K562 (cell line): ENCODE data around the gene ELOVL7. TPM values are rescaled to one million over a fixed set of nuclear protein-coding genes. Genes with fewer than 3 reads are reported as not detected.

Experiments
- ATAC-seq: fragments of 200-7000 bp; cut with Tn5 transposase; 3 replicates; pipeline ENCODE4 v1.9.1; 2020; ENCODE audit warnings: moderate library complexity
- BruUV-seq: library from RNA; stranded (reverse); fragments of 400-500 nt; replicated peaks from 2 replicates; lab custom pipeline; 2021; lab: Mats Ljungman, UMichigan
- CTCF ChIA-PET: fragments of 300-600 bp; formaldehyde crosslinking; extraction: SDS; loops from one replicate; lab custom pipeline; 2021; ENCODE audit warnings: low intra/inter-chr PET ratio; lab: Yijun Ruan, JAX
- POLR2A ChIA-PET: fragments of 300-600, 350-650 bp; sonication (Branson Sonifier 250); formaldehyde crosslinking; extraction: SDS; loops from one replicate; lab custom pipeline; 2021; ENCODE audit warnings: antibody characterized with exemption, inconsistent platforms; lab: Yijun Ruan, JAX
- DNase-seq, 4 experiments: peaks; one replicate each; pipeline versions ENCODE4 v3.0.0 to v3.0.0-alpha.2; 2011 to 2018; ENCODE audit warnings: low spot score in 3 of 4, mixed read lengths in 3 of 4; ENCODE audit errors: extremely low read depth in 1 of 4
- FAIRE-seq: peaks from 2 replicates; lab custom pipeline; 2011; peaks lifted over from hg19 to GRCh38; lab: Jason Lieb, UNC
- H2AFZ ChIP-seq: 2 replicates; pipeline ENCODE4 v1.6.0; 2011; ENCODE audit warnings: low read depth, low read length, control low read depth, inconsistent platforms
- H3K27ac ChIP-seq: fragments of 200-600 bp; 3 replicates; pipeline ENCODE4 v1.8.0; 2011; ENCODE audit warnings: low read depth, mild to moderate bottlenecking, control low read depth, inconsistent platforms, low read length, moderate library complexity, mixed read lengths; ENCODE audit errors: extremely low read depth
- H3K27me3 ChIP-seq, 2 experiments: fragments of 300-600 bp in 1 of 2; 2 replicates in 1 of 2; 3 replicates in 1 of 2; pipeline versions ENCODE4 v1.6.0 to v1.8.0; 2011; ENCODE audit warnings: inconsistent platforms in 2 of 2, low read length in 2 of 2, mild to moderate bottlenecking in 1 of 2, mixed read lengths in 1 of 2, moderate library complexity in 1 of 2; ENCODE audit not compliant: control insufficient read depth in 2 of 2, insufficient read depth in 2 of 2
- H3K36me3 ChIP-seq: fragments of 300-600 bp; 3 replicates; pipeline ENCODE4 v1.8.0; 2011; ENCODE audit warnings: mild to moderate bottlenecking, low read length, inconsistent platforms; ENCODE audit not compliant: control insufficient read depth, insufficient read depth
- H3K4me1 ChIP-seq, 2 experiments: fragments of 200-600 bp in 1 of 2; replicated peaks in 1 of 2; 2 replicates in 1 of 2; 3 replicates in 1 of 2; pipeline versions ENCODE4 v1.5.1 to v1.8.0; 2011; ENCODE audit warnings: inconsistent platforms in 2 of 2, low read length in 2 of 2, mild to moderate bottlenecking in 1 of 2, mixed read lengths in 1 of 2, moderate library complexity in 1 of 2; ENCODE audit not compliant: control insufficient read depth in 2 of 2, insufficient read depth in 2 of 2
- H3K4me2 ChIP-seq: 2 replicates; pipeline ENCODE4 v1.6.1; 2011; ENCODE audit warnings: low read length, control low read depth, inconsistent platforms, mixed read lengths; ENCODE audit not compliant: insufficient read depth
- H3K4me3 ChIP-seq: fragments of 200-600 bp; sonication (generic), shearing (Covaris generic); 2 replicates; pipeline ENCODE4 v1.5.1; 2016; ENCODE audit warnings: control low read depth, inconsistent platforms
- H3K79me2 ChIP-seq: fragments of 200-600 bp; 3 replicates; pipeline ENCODE4 v1.8.0; 2011; ENCODE audit warnings: low read length, inconsistent platforms; ENCODE audit not compliant: control insufficient read depth, insufficient read depth
- H3K9ac ChIP-seq, 2 experiments: 2 replicates each; pipeline versions ENCODE4 v1.6.0 to v1.6.1; 2011; ENCODE audit warnings: low read depth in 2 of 2, low read length in 2 of 2, control low read depth in 1 of 2, inconsistent platforms in 1 of 2, mild to moderate bottlenecking in 1 of 2, mixed read lengths in 1 of 2; ENCODE audit not compliant: insufficient read depth in 1 of 2
- H3K9me1 ChIP-seq: one replicate; pipeline ENCODE4 v1.6.0; 2011; ENCODE audit warnings: inconsistent platforms, mild to moderate bottlenecking, low read length, moderate library complexity; ENCODE audit not compliant: control insufficient read depth, insufficient read depth
- H3K9me3 ChIP-seq: replicated peaks from 2 replicates; pipeline ENCODE4 v1.5.1; 2011; ENCODE audit warnings: low read depth, low read length, inconsistent platforms; ENCODE audit not compliant: control insufficient read depth, insufficient read depth
- H4K20me1 ChIP-seq: replicated peaks from 2 replicates; pipeline ENCODE4 v1.6.1; 2011; ENCODE audit warnings: low read length, inconsistent platforms, mixed read lengths; ENCODE audit not compliant: control insufficient read depth, insufficient read depth
- ARID1B ChIP-seq: fragments of 450-650 bp; IDR thresholded peaks from 2 replicates; pipeline ENCODE4 v1.6.1; 2016; ENCODE audit warnings: antibody characterized with exemption, mild to moderate bottlenecking, inconsistent platforms
- DNMT1 ChIP-seq: fragments of 450-650 bp; IDR thresholded peaks from 2 replicates; pipeline ENCODE4 v1.6.1; 2016; ENCODE audit warnings: antibody characterized with exemption, mild to moderate bottlenecking
- HMG20A ChIP-seq: fragments of 450-650 bp; formaldehyde crosslinking; conservative IDR thresholded peaks from 2 replicates; pipeline ENCODE4 v1.4.0; 2020; ENCODE audit warnings: mild to moderate bottlenecking, mixed read lengths
- RAD21 ChIP-seq, 2 experiments: fragments of 250-450 bp in 1 of 2; fragments of 450-650 bp in 1 of 2; sonication (Bioruptor Pico) in 1 of 2; formaldehyde crosslinking in 1 of 2; IDR thresholded peaks in 1 of 2; conservative IDR thresholded peaks in 1 of 2; 2 replicates each; pipeline versions ENCODE4 v1.4.0 to v1.8.0; 2020 to 2022; ENCODE audit warnings: mild to moderate bottlenecking in 2 of 2, moderate library complexity in 1 of 2
- in situ Hi-C: fragments of 300-500 bp; cut with MboI; formaldehyde crosslinking; loops from 4 replicates; pipeline ENCODE4 v1.15.0; 2018; ENCODE audit warnings: inconsistent platforms, mixed read lengths
- intact Hi-C: fragments of 100-400 bp; cut with micrococcal nuclease; formaldehyde crosslinking; loops from 2 replicates; pipeline ENCODE4 v1.14.2; 2022
- polyA plus RNA-seq, 8 experiments: library from polyadenylated mRNA; depleted of rRNA in 4 of 8; stranded (reverse) in 5 of 8; unstranded in 3 of 8; fragments of >200 nt; fragmentation: Nextera tagmentation in 2 of 8; fragmentation: Illumina TruSeq in 1 of 8; extraction: Ambion mirVana in 2 of 8; extraction: Trizol in 1 of 8; gene quantifications; 2 replicates each; pipeline versions ENCODE4 v1.2.1 to v1.2.3, GENCODE V29; 2011 to 2014; ENCODE audit warnings: inconsistent platforms in 1 of 8, missing spikeins in 1 of 8
- total RNA-seq, 7 experiments: library from RNA; depleted of rRNA in 6 of 7; stranded (reverse); fragments of >200 nt in 6 of 7; fragmentation: Illumina TruSeq in 2 of 7; extraction: Trizol in 2 of 7; gene quantifications; 2 replicates each; pipeline versions ENCODE4 v1.2.1 to v1.2.3, GENCODE V29; 2011 to 2021; ENCODE audit warnings: low replicate concordance in 1 of 7

The ELOVL7 gene
- total and polyA plus RNA-seq, 9 of the 15 experiments (the other 6 are each of a cell fraction or from before 2014, with no cell fraction given), result 4.5 to 12.3 (median 6.9) TPM

DNA sequence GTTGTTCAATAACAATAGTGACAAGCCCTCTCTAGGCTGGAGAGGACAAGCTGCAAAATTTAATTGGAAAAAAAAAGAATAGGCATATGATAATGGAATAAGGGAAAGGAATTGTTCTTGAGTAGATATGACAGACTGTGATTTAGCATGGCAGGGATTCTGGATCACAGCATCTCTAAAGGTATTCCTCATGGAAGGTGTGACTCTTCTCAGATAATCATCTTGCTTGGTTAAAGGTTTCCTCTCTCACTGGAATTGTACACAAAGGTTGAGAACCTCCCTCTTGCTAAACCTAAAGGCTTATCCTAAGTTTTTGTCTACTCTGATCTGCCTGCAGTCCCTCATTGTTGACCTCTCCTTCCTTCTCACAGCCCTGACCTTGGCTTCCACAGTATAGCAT, 31.6 kb downstream of the ELOVL7 start:
- Histone ChIP-seq H3K27me3 (no peaks in the 10 kb centered on the region; a peak in 1 of 5 replicates), H2AFZ (no peak overlapping the region), H3K9me1 (no peaks in the 10 kb centered on the region), H3K9me3 (no peaks in the 10 kb centered on the region), H3K4me3 (no peak overlapping the region), H3K79me2 (no peaks in the 10 kb centered on the region), H3K27ac (no peak overlapping the region), H3K4me1 (0 out of 5 replicates have a peak, but pooled peaks cover 0 to 6% of the 10 kb centered on the region in 2 experiments), H3K9ac (no peak overlapping the region), H3K4me2 (no peak overlapping the region), H3K36me3 (no peaks in the 10 kb centered on the region), H4K20me1 (no peaks in the 10 kb centered on the region)
- no peak for FAIRE-seq
- CTCF ChIA-PET, result no interaction called here
- TF ChIP-seq ARID1B (no peak), DNMT1 (no peak), RAD21 (CRISPR knock-in tag; conservative IDR thresholded peaks at IDR 0.05 in 1 of 2, IDR thresholded peaks at IDR 0.05 in 1 of 2) (no peak)
- in situ Hi-C loops (no loop called here), intact Hi-C loops (no loop called here)
- no TSS peak for BruUV-seq
- no peak for ATAC-seq
- POLR2A ChIA-PET, result interaction anchor here (0.8 kb wide), 1 partner anchor 9 kb away, joined by 3 read pairs; no protein-coding TSS in a partner anchor
- DNase-seq, result no peak

DNA sequence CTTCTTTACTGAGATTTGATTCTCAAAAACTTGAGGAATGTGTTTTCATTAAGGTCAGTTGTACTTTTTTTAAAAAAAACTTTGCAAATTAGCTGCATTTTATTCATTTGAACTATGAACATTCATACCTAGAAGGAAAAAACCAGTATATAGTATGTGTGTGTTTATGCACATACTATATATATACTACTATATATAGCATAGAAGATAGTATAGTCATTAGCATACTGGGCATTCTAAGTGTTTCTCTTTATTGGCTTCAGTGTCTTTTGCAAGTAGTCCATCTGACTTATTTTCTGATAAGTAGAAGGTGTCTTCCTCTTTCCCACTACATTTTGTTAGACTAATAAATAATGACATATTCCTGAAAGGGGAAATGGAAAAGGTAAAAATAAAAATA, 33.0 kb downstream of the ELOVL7 start:
- no peaks in the 10 kb centered on the region for H3K9me3 ChIP-seq
- no peaks in the 10 kb centered on the region; a peak in 1 of 5 replicates for H3K27me3 ChIP-seq
- intact Hi-C loops, result no loop called here
- FAIRE-seq (no peak), DNase-seq (no peak), ATAC-seq (no peak)
- no peak overlapping the region for H3K9ac ChIP-seq
- no peaks in the 10 kb centered on the region for H3K79me2 ChIP-seq
- H3K4me3 ChIP-seq, result no peak overlapping the region
- CTCF ChIA-PET, result no interaction called here
- in situ Hi-C loops, result no loop called here
- POLR2A ChIA-PET, result no interaction called here
- no peak overlapping the region for H3K27ac ChIP-seq
- H3K4me2 ChIP-seq, result no peak overlapping the region
- no peak overlapping the region for H2AFZ ChIP-seq
- H3K36me3 ChIP-seq, result no peaks in the 10 kb centered on the region
- 0 out of 5 replicates have a peak, but pooled peaks cover 0 to 6% of the 10 kb centered on the region in 2 experiments for H3K4me1 ChIP-seq
- BruUV-seq, result no TSS peak
- no peaks in the 10 kb centered on the region for H3K9me1 ChIP-seq
- no peak for TF ChIP-seq HMG20A (CRISPR knock-in tag)
- H4K20me1 ChIP-seq, result no peaks in the 10 kb centered on the region
